Testis (tissue), 3 donors: Measurements from ENCODE around the gene ANKRD49. TPM values are rescaled to one million over a fixed set of nuclear protein-coding genes. Genes with fewer than 3 reads are reported as not detected.

Experiments
- DNase-seq: peaks from one replicate; pipeline ENCODE4 v3.0.0-alpha.2; 2019
- H3K27ac ChIP-seq, 2 donors: fragments of 200-600 bp; sonication (generic); one replicate each; pipeline ENCODE4 v1.5.1; 2019
- H3K27me3 ChIP-seq: fragments of 200-600 bp; sonication (generic); one replicate; pipeline ENCODE4 v1.5.1; 2019
- H3K36me3 ChIP-seq: fragments of 200-600 bp; sonication (generic); one replicate; pipeline ENCODE4 v1.5.1; 2017; ENCODE audit warnings: low read depth; ENCODE audit errors: missing control alignments
- H3K4me1 ChIP-seq: fragments of 200-600 bp; sonication (generic); one replicate; pipeline ENCODE4 v1.5.1; 2019
- H3K4me3 ChIP-seq, 2 donors: fragments of 200-600 bp; sonication (generic); one replicate each; pipeline ENCODE4 v1.5.1; 2017 to 2019
- H3K9me3 ChIP-seq: fragments of 200-600 bp; sonication (generic); one replicate; pipeline ENCODE4 v1.5.1; 2017
- CTCF ChIP-seq, 3 experiments: fragments of 450-650 bp in 2 of 3; fragments of 200-600 bp in 1 of 3; sonication (generic) in 1 of 3; IDR thresholded peaks; one replicate each; pipeline ENCODE4 v1.5.1; 2016 to 2019; ENCODE audit warnings: antibody characterized with exemption in 3 of 3, mild to moderate bottlenecking in 2 of 3, moderate library complexity in 1 of 3
- POLR2A ChIP-seq: fragments of 450-650 bp; IDR thresholded peaks from one replicate; pipeline ENCODE4 v1.6.1; 2017; ENCODE audit warnings: antibody characterized with exemption, mild to moderate bottlenecking, moderate library complexity
- WGBS, 2 donors: methylation state at CpG; one replicate each; pipeline ENCODE4 v1.1.5; 2018; 5-methylcytosine and 5-hydroxymethylcytosine counted together
- intact Hi-C: fragments of 100-400 bp; cut with DNase I; formaldehyde crosslinking; loops from one replicate; pipeline ENCODE4 v1.15.1; 2023; ENCODE audit warnings: low total_unique reads
- microRNA counts, 2 donors: library from miRNA; unstranded; fragments of <30 nt; microRNA quantifications; one replicate each; lab custom pipeline; 2016
- microRNA-seq, 2 donors: library from miRNA; unstranded; fragments of <30 nt; microRNA quantifications; one replicate each; pipeline ENCODE4, GENCODE V29; 2016; ENCODE audit warnings: borderline number of aligned reads in 2 of 2, borderline replicate concordance in 1 of 2
- polyA plus RNA-seq: library from polyadenylated mRNA; stranded (reverse); fragments of 350-450 nt; fragmentation: Illumina TruSeq; extraction: RNeasy Lipid Tissue Mini Kit (QIAGEN cat#74804); gene quantifications from one replicate; pipeline ENCODE4 v1.2.3, GENCODE V29; 2014; ENCODE audit warnings: low read depth, low replicate concordance; ENCODE audit not compliant: insufficient read depth
- small RNA-seq, 2 donors: library from RNA; depleted of rRNA; stranded (forward); fragments of <200 nt; gene quantifications; one replicate each; pipeline ENCODE3, GENCODE V24; 2016
- total RNA-seq, 2 donors: library from RNA; depleted of rRNA; stranded (reverse); fragments of >200 nt; gene quantifications; one replicate each; pipeline ENCODE4 v1.2.3, GENCODE V29; 2016

ANKRD49 gene
- total and polyA plus RNA-seq, 3 donors from 2014 or later = 11.3 to 14.8 (median 13.4) TPM

- H3K27me3 ChIP-seq = no peaks in the 10 kb centered on the region
- TF ChIP-seq CTCF (IDR thresholded peaks at IDR 0.05) = no peak
- no peak for TF ChIP-seq POLR2A
- intact Hi-C loops = no loop called here
- no peaks in the 10 kb centered on the region for H3K4me1 ChIP-seq
- H3K36me3 ChIP-seq = no peaks in the 10 kb centered on the region
- 64 to 67% methylated on average over 28 to 39 of the region's 54 CpGs for whole genome bisulfite sequencing, 2 donors
- H3K27ac ChIP-seq = peak overlapping the region in 1 of 2 donors; percentile 99
- H3K9me3 ChIP-seq = no peaks in the 10 kb centered on the region
- H3K4me3 ChIP-seq = peak overlapping the region; percentile 72 to 86
- no peak for DNase-seq
Measured at GRCh38 chr11:94545264-94546161, 51.7 kb downstream of the ANKRD49 start.

GRCh38 chr11:94546162-94546470 is 52.3 kb downstream of the ANKRD49 start:
- DNase-seq = no peak
- H3K27me3 ChIP-seq = no peaks in the 10 kb centered on the region
- H3K4me1 ChIP-seq = no peaks in the 10 kb centered on the region
- H3K27ac ChIP-seq = no peak overlapping the region
- H3K36me3 ChIP-seq = no peaks in the 10 kb centered on the region
- WGBS, 2 donors = 48 to 73% methylated on average over 2 of the region's 2 CpGs
- H3K4me3 ChIP-seq = no peak overlapping the region
- intact Hi-C loops = no loop called here
- no peaks in the 10 kb centered on the region for H3K9me3 ChIP-seq
- TF ChIP-seq CTCF (IDR thresholded peaks at IDR 0.05) = no peak
- TF ChIP-seq POLR2A = no peak

GRCh38 chr11:94546886-94547285 is 53.1 kb downstream of the ANKRD49 start:
- TF ChIP-seq POLR2A = no peak
- TF ChIP-seq CTCF (IDR thresholded peaks at IDR 0.05) = no peak
- H3K9me3 ChIP-seq = no peaks in the 10 kb centered on the region
- intact Hi-C loops = no loop called here
- H3K27me3 ChIP-seq = no peaks in the 10 kb centered on the region
- no peak for DNase-seq
- H3K4me3 ChIP-seq = no peak overlapping the region
- H3K36me3 ChIP-seq = no peaks in the 10 kb centered on the region
- H3K4me1 ChIP-seq = no peaks in the 10 kb centered on the region
- H3K27ac ChIP-seq = no peak overlapping the region
- 82 to 90% methylated on average over 1 of the region's 1 CpG for WGBS, 2 donors

GRCh38 chr11:94549146-94549545 is 55.4 kb downstream of the ANKRD49 start:
- intact Hi-C loops = no loop called here
- no peak overlapping the region for H3K27ac ChIP-seq
- no peaks in the 10 kb centered on the region for H3K9me3 ChIP-seq
- no peaks in the 10 kb centered on the region for H3K4me1 ChIP-seq
- WGBS, 2 donors = 75 to 77% methylated on average over 5 of the region's 5 CpGs
- no peak for TF ChIP-seq POLR2A
- TF ChIP-seq CTCF (IDR thresholded peaks at IDR 0.05) = no peak
- H3K4me3 ChIP-seq = no peak overlapping the region
- DNase-seq = no peak
- H3K36me3 ChIP-seq = no peaks in the 10 kb centered on the region
- H3K27me3 ChIP-seq = no peaks in the 10 kb centered on the region

MicroRNA genes within 50 kb of the gene (microRNA counts, 767-probe panel; counts per million panel counts)
- 0 to 152 counts per million in 2 donors for microRNA hsa-miR-548l (lab: Ali Mortazavi, UCI)

Small RNA genes within 50 kb of the gene (microRNA-seq; reads per million reads assigned to microRNA genes)
- gene MIR548L = 4.9 to 10.4 reads per million in 2 donors

Small RNA genes within 50 kb of the gene (small RNA-seq; reads per million reads assigned to genes)
- 0 reads per million in 2 donors for gene MIR548L

Other genes starting within 250 kb of the ANKRD49 start
- gene IZUMO1R, start 189.4 kb upstream of the ANKRD49 start, total RNA-seq = not detected
- gene IZUMO1R, start 189.4 kb upstream of the ANKRD49 start, polyA plus RNA-seq = not detected
- gene GPR83, start 92.6 kb upstream of the ANKRD49 start, total RNA-seq = under 1 TPM; 0.74 to 0.94 TPM
- gene GPR83, start 92.6 kb upstream of the ANKRD49 start, polyA plus RNA-seq = 0.45 TPM
- gene MRE11, start 140 bp upstream of the ANKRD49 start, total RNA-seq = 10 to 100 TPM; 15.2 to 19.8 TPM
- 9.2 TPM for gene MRE11, start 140 bp upstream of the ANKRD49 start, polyA plus RNA-seq
- gene C11orf97, start 18.5 kb downstream of the ANKRD49 start, total RNA-seq = 10 to 100 TPM in 1 of 2 donors, 1 to 10 TPM in 1; 6.4 to 10.4 TPM
- 25.2 TPM for gene C11orf97, start 18.5 kb downstream of the ANKRD49 start, polyA plus RNA-seq
- gene FUT4, start 49.9 kb downstream of the ANKRD49 start, total RNA-seq = 1 to 10 TPM; 5.1 to 5.9 TPM
- 3.8 TPM for gene FUT4, start 49.9 kb downstream of the ANKRD49 start, polyA plus RNA-seq
- 10 to 100 TPM; 23.0 to 30.2 TPM for gene PIWIL4, start 73.4 kb downstream of the ANKRD49 start, total RNA-seq
- 19.9 TPM for gene PIWIL4, start 73.4 kb downstream of the ANKRD49 start, polyA plus RNA-seq